ENCODE data around the gene ARL15. TPM values are rescaled to one million over a fixed set of nuclear protein-coding genes. Genes with fewer than 3 reads are reported as not detected.

The ARL15 gene
- total and polyA plus RNA-seq, 7 donors, result 11.7 to 30.7 (median 16.6) TPM

- no peak for DNase-seq
- peaks cover 0 to 7% (median 3%) of the 10 kb centered on the region in 4 donors for H3K4me1 ChIP-seq
- H3K36me3 ChIP-seq, result no peaks in the 10 kb centered on the region
- 91 to 92% methylated on average over 7 of the region's 7 CpGs for WGBS, 2 donors
- intact Hi-C loops (cut with DNase I), result no loop called here
- no peak overlapping the region for H3K4me3 ChIP-seq
- no peak overlapping the region for H3K27ac ChIP-seq
- no peaks in the 10 kb centered on the region for H3K9me3 ChIP-seq
- no peaks in the 10 kb centered on the region for H3K27me3 ChIP-seq
- TF ChIP-seq CTCF (IDR thresholded peaks at IDR 0.05), result no peak
- TF ChIP-seq EP300 (IDR thresholded peaks at IDR 0.05), result no peak
- TF ChIP-seq POLR2AphosphoS5 (IDR thresholded peaks at IDR 0.05), result no peak
- no peak for TF ChIP-seq POLR2A (IDR thresholded peaks at IDR 0.05)
These were observed 103.7 kb downstream of the ARL15 start for GRCh38 chr5:54206580-54207229.

- no peak for DNase-seq
- Histone ChIP-seq H3K4me3 (no peak overlapping the region), H3K27me3 (no peaks in the 10 kb centered on the region), H3K36me3 (no peaks in the 10 kb centered on the region), H3K9me3 (no peaks in the 10 kb centered on the region), H3K27ac (no peak overlapping the region), H3K4me1 (peaks cover 0 to 3% (median under 1%) of the 10 kb centered on the region in 4 donors)
- intact Hi-C loops (cut with DNase I), result no loop called here
- TF ChIP-seq POLR2A (IDR thresholded peaks at IDR 0.05) (no peak), POLR2AphosphoS5 (IDR thresholded peaks at IDR 0.05) (no peak), CTCF (IDR thresholded peaks at IDR 0.05) (no peak), EP300 (IDR thresholded peaks at IDR 0.05) (no peak)
- 91 to 96% methylated on average over 1 of the region's 1 CpG for WGBS, 2 donors
These were observed 104.5 kb downstream of the ARL15 start for GRCh38 chr5:54205918-54206317.

GRCh38 chr5:54205453-54205852 lies 104.9 kb downstream of the ARL15 start:
- DNase-seq, result no peak
- no peaks in the 10 kb centered on the region for H3K4me1 ChIP-seq
- no peak overlapping the region for H3K4me3 ChIP-seq
- H3K27me3 ChIP-seq, result no peaks in the 10 kb centered on the region
- TF ChIP-seq EP300 (IDR thresholded peaks at IDR 0.05) (no peak), POLR2A (IDR thresholded peaks at IDR 0.05) (no peak), POLR2AphosphoS5 (IDR thresholded peaks at IDR 0.05) (no peak), CTCF (IDR thresholded peaks at IDR 0.05) (no peak)
- H3K27ac ChIP-seq, result no peak overlapping the region
- no peaks in the 10 kb centered on the region for H3K9me3 ChIP-seq
- H3K36me3 ChIP-seq, result no peaks in the 10 kb centered on the region
- WGBS, 2 donors, result 80 to 85% methylated on average over 4 of the region's 4 CpGs
- intact Hi-C loops (cut with DNase I), result no loop called here

GRCh38 chr5:54197018-54197417 lies 113.4 kb downstream of the ARL15 start:
- Histone ChIP-seq H3K27ac (no peak overlapping the region), H3K36me3 (no peaks in the 10 kb centered on the region), H3K4me1 (peaks cover 0 to 25% (median 8%) of the 10 kb centered on the region in 4 donors), H3K9me3 (peaks cover 0 to 1% (median 0%) of the 10 kb centered on the region in 4 donors), H3K27me3 (no peaks in the 10 kb centered on the region), H3K4me3 (no peak overlapping the region)
- intact Hi-C loops (cut with DNase I), result no loop called here
- TF ChIP-seq CTCF (IDR thresholded peaks at IDR 0.05), result no peak
- TF ChIP-seq POLR2AphosphoS5 (IDR thresholded peaks at IDR 0.05), result peak in 1 of 4 donors; percentile 38
- no peak for DNase-seq

- Histone ChIP-seq H3K27ac (no peak overlapping the region), H3K27me3 (no peaks in the 10 kb centered on the region), H3K9me3 (peaks cover 0 to 1% (median 0%) of the 10 kb centered on the region in 4 donors), H3K36me3 (no peaks in the 10 kb centered on the region), H3K4me3 (no peak overlapping the region), H3K4me1 (peaks cover 0 to 25% (median 8%) of the 10 kb centered on the region in 4 donors)
- intact Hi-C loops (cut with DNase I), result no loop called here
- DNase-seq, result no peak
- TF ChIP-seq POLR2AphosphoS5 (IDR thresholded peaks at IDR 0.05), result no peak
- no peak for TF ChIP-seq EP300 (IDR thresholded peaks at IDR 0.05)
- no peak for TF ChIP-seq CTCF (IDR thresholded peaks at IDR 0.05)
- no peak for TF ChIP-seq POLR2A (IDR thresholded peaks at IDR 0.05)
These were observed 114.7 kb downstream of the ARL15 start for GRCh38 chr5:54195701-54196100.

Measured in sigmoid colon (tissue), 7 donors.